NT2/D1 (cell line): ENCODE measurements around the gene CYTL1.

Source experiments
- YY1 ChIP-seq: IDR thresholded peaks from 2 replicates; pipeline ENCODE4 v1.6.1; 2011; ENCODE audit not compliant: insufficient read length, insufficient read depth
- ZNF274 ChIP-seq: IDR thresholded peaks from 2 replicates; pipeline ENCODE4 v1.6.1; 2011; ENCODE audit warnings: mild to moderate bottlenecking, low read depth, low read length

DNA sequence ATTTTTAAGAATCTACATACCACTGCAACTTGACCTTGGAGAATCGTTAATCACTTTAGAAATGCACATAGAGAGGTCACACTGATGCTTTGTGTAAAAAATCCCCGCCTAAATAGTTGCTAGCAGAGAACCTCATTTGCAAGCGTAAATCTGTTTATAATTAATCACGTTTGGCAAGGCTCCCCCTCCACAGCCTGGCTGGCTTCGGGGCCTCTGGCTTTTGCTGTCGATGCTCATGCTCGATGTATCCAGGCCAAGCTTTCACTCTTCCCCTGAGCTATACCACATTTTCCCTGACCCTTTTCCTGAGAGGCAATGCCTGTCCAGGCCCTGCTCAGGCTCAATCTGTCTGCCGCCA is 23.4 kb downstream of the CYTL1 start:
- TF ChIP-seq YY1 (no peak), ZNF274 (no peak)
